ENCODE results near the gene CSKMT.

- no peak for TF ChIP-seq POLR2A (IDR thresholded peaks at IDR 0.05; ENCODE audit: low read length)
- no peak for TF ChIP-seq GATA1 (IDR thresholded peaks at IDR 0.05; ENCODE audit: low read depth, low read length)
These were observed 12.0 kb downstream of the CSKMT start for GRCh38 chr11:62677156-62677555.

Measured in erythroblast (primary cell).